CD4-positive, CD25-positive, alpha-beta regulatory T cell (primary cell): ENCODE results near the gene NUDT4. TPM values are rescaled to one million over a fixed set of nuclear protein-coding genes. Genes with fewer than 3 reads are reported as not detected.
A peak's percentile ranks its signal among the peaks of the same experiment; 100 is the strongest.

Experiments used
- ATAC-seq, 2 donors: fragments of 150-1000 bp; cut with Tn5 transposase; one replicate each; pipeline ENCODE4 v1.10.0; 2021; ENCODE audit warnings: low read depth in 2 of 2, moderate number of reproducible peaks in 2 of 2, moderate library complexity in 1 of 2
- DNase-seq, 3 donors: peaks; one replicate each; pipeline versions ENCODE4 v3.0.0 to v3.0.0-alpha.2; 2012 to 2022; ENCODE audit warnings: mixed read lengths in 1 of 3
- H3K27ac ChIP-seq: one replicate; pipeline ENCODE4 v1.7.0; 2013; ENCODE audit warnings: mild to moderate bottlenecking, low read length; ENCODE audit not compliant: insufficient read depth, poor library complexity, severe bottlenecking
- H3K27me3 ChIP-seq: one replicate; pipeline ENCODE4 v1.7.0; 2013; ENCODE audit warnings: low read length; ENCODE audit not compliant: control insufficient read depth, insufficient read depth
- H3K36me3 ChIP-seq: one replicate; pipeline ENCODE4 v1.7.0; 2013; ENCODE audit warnings: mild to moderate bottlenecking, low read length, moderate library complexity; ENCODE audit not compliant: control insufficient read depth, insufficient read depth
- H3K4me1 ChIP-seq: 2 replicates; pipeline ENCODE4 v1.7.0; 2013; ENCODE audit warnings: mild to moderate bottlenecking, low read length; ENCODE audit not compliant: insufficient read depth, control insufficient read depth, poor library complexity, severe bottlenecking
- H3K4me3 ChIP-seq: one replicate; pipeline ENCODE4 v1.7.0; 2013; ENCODE audit warnings: low read depth, mild to moderate bottlenecking, low read length, moderate library complexity
- H3K9me3 ChIP-seq, 2 experiments: 1 replicate in 1 of 2; 2 replicates in 1 of 2; pipeline ENCODE4 v1.7.0; 2013; ENCODE audit warnings: low read length in 2 of 2, mild to moderate bottlenecking in 1 of 2, moderate library complexity in 1 of 2; ENCODE audit not compliant: control insufficient read depth in 2 of 2
- H3K27ac Mint-ChIP-seq, 3 donors: one replicate each; pipeline ENCODE4 v1.8.0; 2020 to 2022; ENCODE audit warnings: mild to moderate bottlenecking in 3 of 3, mixed read lengths in 3 of 3, moderate library complexity in 2 of 3
- H3K27me3 Mint-ChIP-seq: one replicate; pipeline ENCODE4 v1.8.0; 2022; ENCODE audit warnings: mild to moderate bottlenecking, mixed read lengths
- H3K36me3 Mint-ChIP-seq: one replicate; pipeline ENCODE4 v1.8.0; 2020; ENCODE audit warnings: mixed read lengths
- H3K4me1 Mint-ChIP-seq, 4 donors: one replicate each; pipeline ENCODE4 v1.8.0; 2020 to 2022; ENCODE audit warnings: mixed read lengths in 4 of 4, mild to moderate bottlenecking in 1 of 4
- H3K4me3 Mint-ChIP-seq, 4 donors: one replicate each; pipeline ENCODE4 v1.8.0; 2020 to 2022; ENCODE audit warnings: mild to moderate bottlenecking in 4 of 4, mixed read lengths in 4 of 4, moderate library complexity in 3 of 4
- H3K9me3 Mint-ChIP-seq, 7 donors: one replicate each; pipeline ENCODE4 v1.8.0; 2020 to 2022; ENCODE audit warnings: mixed read lengths in 7 of 7, mild to moderate bottlenecking in 3 of 7, moderate library complexity in 2 of 7
- polyA plus RNA-seq, 4 donors: library from polyadenylated mRNA; unstranded; fragments of 300-500 nt; fragmentation: Illumina TruSeq; gene quantifications; one replicate each; pipeline ENCODE4 v1.2.3, GENCODE V29; 2021
- total RNA-seq: library from RNA; stranded (reverse); gene quantifications from one replicate; pipeline ENCODE4 v1.2.3, GENCODE V29; 2022

NUDT4 gene
- total and polyA plus RNA-seq, 5 donors from 2014 or later = 36.7 to 78.2 (median 45.9) TPM

DNA sequence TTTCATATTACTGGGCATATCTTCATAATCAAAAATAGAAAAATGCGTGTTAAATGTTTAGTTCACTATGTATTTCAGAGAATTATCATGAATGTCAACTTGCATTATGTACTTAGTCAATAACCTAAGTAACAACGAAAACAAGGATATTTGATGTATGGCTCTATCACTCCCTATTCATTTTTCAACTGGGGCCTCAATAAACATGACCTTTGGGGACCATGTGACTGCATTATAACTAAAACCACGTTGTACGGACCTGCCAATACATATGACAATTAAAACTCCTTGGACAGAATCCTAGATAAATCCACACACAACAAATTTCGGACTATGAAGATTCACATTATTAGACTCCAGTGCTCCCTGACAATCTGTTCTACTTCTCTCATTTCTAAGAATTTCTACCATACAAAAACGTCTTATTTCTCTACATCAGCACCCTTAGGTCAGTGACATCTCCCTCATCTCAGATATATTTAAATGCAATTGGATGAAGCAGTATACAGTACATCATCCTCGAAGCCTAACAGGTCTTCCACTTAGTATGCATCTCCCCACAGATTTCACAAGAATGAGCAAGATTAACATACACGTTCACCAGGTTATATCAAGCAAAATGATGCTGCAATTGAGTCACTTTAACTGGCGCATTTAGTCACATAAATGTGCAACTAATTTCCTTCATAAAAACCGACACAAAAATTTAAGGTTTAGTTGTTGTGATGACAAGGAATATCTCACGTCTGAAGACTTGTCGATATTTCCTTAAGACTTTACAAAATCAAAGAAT is 62.5 kb downstream of the NUDT4 start:
- DNase-seq = no peak
- Histone ChIP-seq H3K4me1 (peaks cover 68% of the 10 kb centered on the region), H3K27ac (peak overlapping the region; percentile 95), H3K36me3 (no peaks in the 10 kb centered on the region), H3K9me3 (no peaks in the 10 kb centered on the region), H3K27me3 (no peaks in the 10 kb centered on the region), H3K4me3 (peak overlapping the region; percentile 85)
- Mint-ChIP-seq H3K9me3 (no peaks in the 10 kb centered on the region), H3K36me3 (no peaks in the 10 kb centered on the region), H3K4me1 (peaks cover 48 to 73% (median 59%) of the 10 kb centered on the region in 4 donors), H3K4me3 (peak overlapping the region; percentile 91 to 99 (median 96)), H3K27me3 (no peaks in the 10 kb centered on the region), H3K27ac (peak overlapping the region; percentile 91 to 94 (median 92))
- no peak for ATAC-seq

GRCh38 chr12:93441081-93441616 is 63.4 kb downstream of the NUDT4 start:
- Mint-ChIP-seq H3K27ac (peak overlapping the region; percentile 92 to 100 (median 94)), H3K9me3 (no peaks in the 10 kb centered on the region), H3K27me3 (no peaks in the 10 kb centered on the region), H3K4me1 (peaks cover 47 to 64% (median 53%) of the 10 kb centered on the region in 4 donors), H3K4me3 (peak overlapping the region; percentile 91 to 99 (median 96)), H3K36me3 (no peaks in the 10 kb centered on the region)
- no peaks in the 10 kb centered on the region for H3K9me3 ChIP-seq
- H3K27me3 ChIP-seq = no peaks in the 10 kb centered on the region
- H3K27ac ChIP-seq = peak overlapping the region; percentile 95
- H3K4me3 ChIP-seq = peak overlapping the region; percentile 85
- ATAC-seq (peak in 1 of 2 donors; percentile 9), DNase-seq (peak; percentile 41 to 74 (median 58))
- peaks cover 59% of the 10 kb centered on the region for H3K4me1 ChIP-seq
- no peaks in the 10 kb centered on the region for H3K36me3 ChIP-seq

GRCh38 chr12:93441617-93442410 is 64.1 kb downstream of the NUDT4 start, which contains the start of gene UBE2N:
Gene UBE2N (minus strand): TSS chr12:93441947. CDS start chr12:93441884, 63 bp downstream.
- Histone ChIP-seq H3K27ac (peak within 1 kb of the TSS; percentile 95), H3K9me3 (no peaks in the 10 kb centered on the region), H3K4me1 (peaks cover 52% of the 10 kb centered on the region), H3K4me3 (peak within 1 kb of the TSS; percentile 86), H3K27me3 (no peaks in the 10 kb centered on the region), H3K36me3 (no peaks in the 10 kb centered on the region)
- no peaks in the 10 kb centered on the region for H3K9me3 Mint-ChIP-seq
- peak within 1 kb of the TSS; percentile 94 to 99 (median 98) for H3K4me3 Mint-ChIP-seq
- no peaks in the 10 kb centered on the region for H3K27me3 Mint-ChIP-seq
- peak within 1 kb of the TSS; percentile 92 to 100 (median 99) for H3K27ac Mint-ChIP-seq
- peak; percentile 87 to 88 for ATAC-seq
- peak; percentile 96 to 98 (median 98) for DNase-seq
- H3K36me3 Mint-ChIP-seq = no peaks in the 10 kb centered on the region
- peaks cover 40 to 57% (median 46%) of the 10 kb centered on the region in 4 donors for H3K4me1 Mint-ChIP-seq

GRCh38 chr12:93442411-93443340 is 65.0 kb downstream of the NUDT4 start:
- DNase-seq = peak in 1 of 3 donors; percentile 26
- Mint-ChIP-seq H3K4me1 (peaks cover 36 to 55% (median 45%) of the 10 kb centered on the region in 4 donors), H3K27ac (peak overlapping the region; percentile 91 to 100 (median 99))

DNA sequence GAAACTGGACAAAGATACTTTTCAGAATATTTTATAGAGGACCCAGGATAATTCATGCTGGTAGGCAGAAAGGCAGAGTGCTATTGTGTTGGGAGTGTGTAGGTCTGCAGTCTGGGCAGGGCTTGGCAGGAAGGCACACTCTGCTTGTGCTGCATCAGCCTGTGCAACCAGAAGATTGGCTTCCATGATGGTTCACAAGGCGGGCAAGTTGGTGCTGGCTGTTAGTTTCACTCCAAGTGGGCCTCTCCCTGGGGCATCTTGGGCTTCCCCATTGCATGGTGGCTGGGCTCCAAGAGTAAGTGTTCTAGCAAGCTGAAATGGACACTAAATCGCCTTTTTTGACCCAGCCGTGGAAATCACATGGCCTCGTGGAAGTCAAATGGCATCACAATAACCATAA is 65.9 kb downstream of the NUDT4 start:
- Mint-ChIP-seq H3K9me3 (no peaks in the 10 kb centered on the region), H3K4me3 (peak overlapping the region in 3 of 4 donors; percentile 93 to 98 (median 94)), H3K27ac (peak overlapping the region in 2 of 3 donors; percentile 99 to 100), H3K27me3 (no peaks in the 10 kb centered on the region), H3K4me1 (peaks cover 33 to 53% (median 42%) of the 10 kb centered on the region in 4 donors), H3K36me3 (no peaks in the 10 kb centered on the region)
- no peak for DNase-seq
- Histone ChIP-seq H3K9me3 (no peaks in the 10 kb centered on the region), H3K4me3 (no peak overlapping the region), H3K27me3 (no peaks in the 10 kb centered on the region), H3K27ac (no peak overlapping the region), H3K36me3 (no peaks in the 10 kb centered on the region), H3K4me1 (peaks cover 49% of the 10 kb centered on the region)
- ATAC-seq = no peak

More at GRCh38 chr12:93442411-93443340, 65.0 kb downstream of the NUDT4 start:
- ATAC-seq = no peak
- Histone ChIP-seq H3K4me1 (peaks cover 49% of the 10 kb centered on the region), H3K9me3 (no peaks in the 10 kb centered on the region), H3K27ac (peak overlapping the region; percentile 95), H3K36me3 (no peaks in the 10 kb centered on the region), H3K4me3 (peak overlapping the region; percentile 86), H3K27me3 (no peaks in the 10 kb centered on the region)
- no peaks in the 10 kb centered on the region for H3K27me3 Mint-ChIP-seq
- H3K4me3 Mint-ChIP-seq = peak overlapping the region; percentile 92 to 98 (median 94)
- no peaks in the 10 kb centered on the region for H3K9me3 Mint-ChIP-seq
- H3K36me3 Mint-ChIP-seq = no peaks in the 10 kb centered on the region

GRCh38 chr12:93447555-93448290 is 70.0 kb downstream of the NUDT4 start:
- peaks cover 28% of the 10 kb centered on the region for H3K4me1 ChIP-seq
- H3K27ac Mint-ChIP-seq = peak overlapping the region; percentile 93 to 97 (median 97)
- peak overlapping the region; percentile 69 for H3K4me3 ChIP-seq
- H3K27me3 ChIP-seq = no peaks in the 10 kb centered on the region
- no peaks in the 10 kb centered on the region for H3K36me3 Mint-ChIP-seq
- peak in 2 of 3 donors; percentile 69 to 77 for DNase-seq
- peaks cover 8% of the 10 kb centered on the region for H3K27me3 Mint-ChIP-seq
- H3K4me3 Mint-ChIP-seq = peak overlapping the region; percentile 41 to 72 (median 71)
- H3K27ac ChIP-seq = peak overlapping the region; percentile 79
- no peaks in the 10 kb centered on the region for H3K9me3 ChIP-seq
- no peaks in the 10 kb centered on the region for H3K9me3 Mint-ChIP-seq
- peak; percentile 80 to 82 for ATAC-seq
- no peaks in the 10 kb centered on the region for H3K36me3 ChIP-seq
- H3K4me1 Mint-ChIP-seq = peaks cover 17 to 32% (median 25%) of the 10 kb centered on the region in 4 donors
